PC-9 (cell line): ENCODE results near the gene GFER. TPM values are rescaled to one million over a fixed set of nuclear protein-coding genes. Genes with fewer than 3 reads are reported as not detected.

ENCODE experiments used
- BruUV-seq: library from RNA; stranded (reverse); fragments of 400-500 nt; replicated peaks from 2 replicates; lab custom pipeline; 2021; lab: Mats Ljungman, UMichigan
- CTCF ChIA-PET: fragments of 300-600 bp; sonication (Branson Sonifier 250); formaldehyde crosslinking; loops from one replicate; lab custom pipeline; 2022; ENCODE audit warnings: antibody characterized with exemption; lab: Charles Lee
- POLR2A ChIA-PET: fragments of 300-600 bp; sonication (Branson Sonifier 250); formaldehyde crosslinking; loops from one replicate; lab custom pipeline; 2022; ENCODE audit warnings: antibody characterized with exemption; ENCODE audit not compliant: unreplicated experiment; lab: Charles Lee
- DNase-seq, 2 experiments: peaks; one replicate each; pipeline versions ENCODE4 v3.0.0 to v3.0.0-alpha.2; 2015 to 2022; ENCODE audit warnings: mixed read lengths in 1 of 2
- H2AFZ ChIP-seq: fragments of 200-600 bp; sonication (generic); 2 replicates; pipeline ENCODE4 v1.8.1; 2017; ENCODE audit warnings: antibody characterized with exemption
- H3F3A ChIP-seq: fragments of 200-600 bp; sonication (generic); 2 replicates; pipeline ENCODE4 v1.8.1; 2017; ENCODE audit warnings: antibody characterized with exemption, mild to moderate bottlenecking, low read depth; ENCODE audit not compliant: insufficient read depth
- H3K27ac ChIP-seq: fragments of 200-600 bp; sonication (generic); 2 replicates; pipeline ENCODE4 v1.6.1; 2016; ENCODE audit warnings: mixed run types
- H3K27me3 ChIP-seq: fragments of 200-600 bp; sonication (generic); 2 replicates; pipeline ENCODE4 v1.6.1; 2016; ENCODE audit warnings: low read depth, mixed run types; ENCODE audit not compliant: insufficient read depth
- H3K36me3 ChIP-seq: fragments of 200-600 bp; sonication (generic); 2 replicates; pipeline ENCODE4 v1.6.1; 2016; ENCODE audit warnings: low read depth, mixed run types
- H3K4me1 ChIP-seq: fragments of 200-600 bp; sonication (generic); replicated peaks from 2 replicates; pipeline ENCODE4 v1.6.1; 2016; ENCODE audit warnings: mixed run types; ENCODE audit not compliant: insufficient read depth
- H3K4me2 ChIP-seq: fragments of 200-600 bp; sonication (generic); 2 replicates; pipeline ENCODE4 v1.6.1; 2017; ENCODE audit warnings: mixed run types
- H3K4me3 ChIP-seq: fragments of 200-600 bp; sonication (generic); 2 replicates; pipeline ENCODE4 v1.6.1; 2016; ENCODE audit warnings: mixed run types
- H3K79me2 ChIP-seq: fragments of 200-600 bp; sonication (generic); 2 replicates; pipeline ENCODE4 v1.6.1; 2017; ENCODE audit warnings: low read depth, mixed run types
- H3K9me2 ChIP-seq: fragments of 200-600 bp; sonication (generic); 2 replicates; pipeline ENCODE4 v1.8.1; 2017; ENCODE audit warnings: mild to moderate bottlenecking; ENCODE audit not compliant: insufficient read depth
- H3K9me3 ChIP-seq: fragments of 200-600 bp; sonication (generic); 2 replicates; pipeline ENCODE4 v1.8.1; 2016; ENCODE audit warnings: low read depth; ENCODE audit not compliant: insufficient read depth
- H4K20me1 ChIP-seq: fragments of 200-600 bp; sonication (generic); 2 replicates; pipeline ENCODE4 v1.8.1; 2017; ENCODE audit not compliant: insufficient read depth
- EZH2 ChIP-seq: fragments of 200-600 bp; sonication (generic); IDR thresholded peaks from 2 replicates; pipeline ENCODE4 v1.8.0; 2017; ENCODE audit warnings: antibody characterized with exemption, low read depth
- intact Hi-C: fragments of 100-400 bp; cut with micrococcal nuclease; formaldehyde crosslinking; loops from one replicate; pipeline ENCODE4 v1.10.0; 2022; ENCODE audit not compliant: unreplicated experiment
- total RNA-seq: library from RNA; stranded (reverse); gene quantifications from 2 replicates; pipeline ENCODE4 v1.2.3, GENCODE V29; 2021
- TF ChIP-seq, protein P1 (sequence below): fragments of 200-600 bp; sonication (generic); conservative IDR thresholded peaks from 2 replicates; pipeline ENCODE4 v1.6.1; 2017; ENCODE audit warnings: mixed run types, antibody characterized with exemption, mild to moderate bottlenecking, moderate library complexity

Gene GFER
- total RNA-seq, 1 experiment from 2014 or later: 59.7 TPM

- ChIA-PET CTCF (no interaction called here), POLR2A (no interaction called here)
- Histone ChIP-seq H3K4me3 (no peak overlapping the region), H3K36me3 (0 out of 2 replicates have a peak, but pooled peaks cover 5% of the 10 kb centered on the region), H3K4me2 (no peak overlapping the region), H4K20me1 (peaks cover 31% of the 10 kb centered on the region), H3K9me2 (no peaks in the 10 kb centered on the region), H2AFZ (no peak overlapping the region), H3K79me2 (peaks cover 27% of the 10 kb centered on the region), H3K27me3 (no peaks in the 10 kb centered on the region), H3K9me3 (no peaks in the 10 kb centered on the region), H3K4me1 (peaks cover 1% of the 10 kb centered on the region; the same call in 1 of the 2 replicates), H3F3A (peaks cover 8% of the 10 kb centered on the region; the same call in 1 of the 2 replicates), H3K27ac (no peak overlapping the region)
- intact Hi-C loops: loop anchor here (10.0 kb wide), 1 partner anchor 254 kb away; the partner anchor contains the start of gene ECI1
- no peak for DNase-seq
- no TSS peak for BruUV-seq
- no peak for TF ChIP-seq EZH2
- TF ChIP-seq, protein P1, sequence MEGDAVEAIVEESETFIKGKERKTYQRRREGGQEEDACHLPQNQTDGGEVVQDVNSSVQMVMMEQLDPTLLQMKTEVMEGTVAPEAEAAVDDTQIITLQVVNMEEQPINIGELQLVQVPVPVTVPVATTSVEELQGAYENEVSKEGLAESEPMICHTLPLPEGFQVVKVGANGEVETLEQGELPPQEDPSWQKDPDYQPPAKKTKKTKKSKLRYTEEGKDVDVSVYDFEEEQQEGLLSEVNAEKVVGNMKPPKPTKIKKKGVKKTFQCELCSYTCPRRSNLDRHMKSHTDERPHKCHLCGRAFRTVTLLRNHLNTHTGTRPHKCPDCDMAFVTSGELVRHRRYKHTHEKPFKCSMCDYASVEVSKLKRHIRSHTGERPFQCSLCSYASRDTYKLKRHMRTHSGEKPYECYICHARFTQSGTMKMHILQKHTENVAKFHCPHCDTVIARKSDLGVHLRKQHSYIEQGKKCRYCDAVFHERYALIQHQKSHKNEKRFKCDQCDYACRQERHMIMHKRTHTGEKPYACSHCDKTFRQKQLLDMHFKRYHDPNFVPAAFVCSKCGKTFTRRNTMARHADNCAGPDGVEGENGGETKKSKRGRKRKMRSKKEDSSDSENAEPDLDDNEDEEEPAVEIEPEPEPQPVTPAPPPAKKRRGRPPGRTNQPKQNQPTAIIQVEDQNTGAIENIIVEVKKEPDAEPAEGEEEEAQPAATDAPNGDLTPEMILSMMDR: no peak
Observed at GRCh38 chr16:2001035-2001434, 17.0 kb downstream of the GFER start.

GRCh38 chr16:2001456-2002355 is 17.7 kb downstream of the GFER start:
- Histone ChIP-seq H3K4me3 (no peak overlapping the region), H3K27me3 (no peaks in the 10 kb centered on the region), H2AFZ (no peak overlapping the region), H3K27ac (no peak overlapping the region), H4K20me1 (peaks cover 35% of the 10 kb centered on the region), H3K4me1 (no peaks in the 10 kb centered on the region), H3K9me3 (no peaks in the 10 kb centered on the region), H3K9me2 (no peaks in the 10 kb centered on the region), H3F3A (peaks cover 1% of the 10 kb centered on the region; the same call in 1 of the 2 replicates), H3K4me2 (no peak overlapping the region), H3K36me3 (0 out of 2 replicates have a peak, but pooled peaks cover 5% of the 10 kb centered on the region), H3K79me2 (peaks cover 34% of the 10 kb centered on the region)
- BruUV-seq: no TSS peak
- intact Hi-C loops: loop anchor here (10.0 kb wide), 1 partner anchor 253 kb away; the partner anchor contains the start of gene ECI1
- DNase-seq: no peak
- TF ChIP-seq, protein P1: no peak
- no peak for TF ChIP-seq EZH2
- ChIA-PET CTCF (no interaction called here), POLR2A (no interaction called here)

GRCh38 chr16:2002406-2003230 is 18.6 kb downstream of the GFER start:
- CTCF ChIA-PET: interaction anchor here (0.5 kb wide), 2 partner anchors 12 to 218 kb away, joined by 4 to 6 read pairs; no protein-coding TSS in a partner anchor
- no peaks in the 10 kb centered on the region for H3K9me2 ChIP-seq
- H2AFZ ChIP-seq: no peak overlapping the region
- H3K36me3 ChIP-seq: 0 out of 2 replicates have a peak, but pooled peaks cover 5% of the 10 kb centered on the region
- no peak overlapping the region for H3K27ac ChIP-seq
- POLR2A ChIA-PET: no interaction called here
- H3F3A ChIP-seq: no peaks in the 10 kb centered on the region
- peaks cover 39% of the 10 kb centered on the region for H4K20me1 ChIP-seq
- H3K79me2 ChIP-seq: peaks cover 43% of the 10 kb centered on the region
- intact Hi-C loops: loop anchor here (10.0 kb wide), 1 partner anchor 252 kb away; the partner anchor contains the start of gene ECI1
- DNase-seq: no peak
- no peaks in the 10 kb centered on the region for H3K9me3 ChIP-seq
- no peak overlapping the region for H3K4me2 ChIP-seq
- no peaks in the 10 kb centered on the region for H3K27me3 ChIP-seq
- TF ChIP-seq, protein P1: no peak
- TF ChIP-seq EZH2: no peak
- H3K4me3 ChIP-seq: no peak overlapping the region
- no TSS peak for BruUV-seq
- H3K4me1 ChIP-seq: peaks cover 4% of the 10 kb centered on the region
